GM12878 (cell line): ENCODE measurements around the gene HTR1A. TPM values are rescaled to one million over a fixed set of nuclear protein-coding genes. Genes with fewer than 3 reads are reported as not detected.

Experiments
- ATAC-seq: fragments of 200-7000 bp; cut with Tn5 transposase; 3 replicates; pipeline ENCODE4 v1.9.1; 2020; ENCODE audit warnings: mild to moderate bottlenecking, moderate library complexity
- BruUV-seq: library from RNA; stranded (reverse); fragments of 400-500 nt; replicated peaks from 2 replicates; lab custom pipeline; 2021; lab: Mats Ljungman, UMichigan
- CTCF ChIA-PET: fragments of 300-600 bp; sonication (Branson Sonifier 250); formaldehyde crosslinking; extraction: SDS; loops from one replicate; lab custom pipeline; 2021; ENCODE audit warnings: inconsistent platforms; lab: Yijun Ruan, JAX
- POLR2A ChIA-PET: fragments of 350-600 bp; formaldehyde crosslinking; extraction: SDS; loops from one replicate; lab custom pipeline; 2021; ENCODE audit warnings: inconsistent platforms; lab: Charles Lee
- RAD21 ChIA-PET: fragments of 300-600 bp; sonication (Branson Sonifier 250); formaldehyde crosslinking; loops from one replicate; lab custom pipeline; 2023; ENCODE audit warnings: antibody characterized with exemption; ENCODE audit not compliant: unreplicated experiment; lab: Charles Lee
- SMC1A ChIA-PET: fragments of 300-600 bp; sonication (Branson Sonifier 250); formaldehyde crosslinking; loops from one replicate; lab custom pipeline; 2023; ENCODE audit not compliant: unreplicated experiment, uncharacterized antibody; lab: Charles Lee
- DNase-seq: peaks from one replicate; pipeline ENCODE4 v3.0.0-alpha.2; 2011; ENCODE audit warnings: low read depth, low spot score
- FAIRE-seq: peaks from 3 replicates; lab custom pipeline; 2011; peaks lifted over from hg19 to GRCh38; lab: Jason Lieb, UNC
- H2AFZ ChIP-seq: 2 replicates; pipeline ENCODE4 v1.6.0; 2011; ENCODE audit warnings: low read depth, low read length, control low read depth; ENCODE audit not compliant: control insufficient read depth
- H3K27ac ChIP-seq: 2 replicates; pipeline ENCODE4 v1.5.1; 2011; ENCODE audit warnings: control low read depth; ENCODE audit not compliant: control insufficient read depth, insufficient read depth
- H3K27me3 ChIP-seq, 2 experiments: replicated peaks in 1 of 2; 2 replicates each; pipeline versions ENCODE4 v1.6.0 to v1.6.1; 2011; ENCODE audit warnings: low read length in 1 of 2; ENCODE audit not compliant: control insufficient read depth in 2 of 2, insufficient read depth in 2 of 2
- H3K36me3 ChIP-seq, 2 experiments: 2 replicates each; pipeline ENCODE4 v1.5.1; 2011; ENCODE audit warnings: low read length in 1 of 2; ENCODE audit not compliant: control insufficient read depth in 2 of 2, insufficient read depth in 2 of 2
- H3K4me1 ChIP-seq: 2 replicates; pipeline ENCODE4 v1.6.1; 2011; ENCODE audit warnings: mild to moderate bottlenecking, low read length, moderate library complexity, mixed read lengths; ENCODE audit not compliant: control insufficient read depth, insufficient read depth
- H3K4me2 ChIP-seq: 2 replicates; pipeline ENCODE4 v1.6.0; 2011; ENCODE audit warnings: control low read depth; ENCODE audit not compliant: control insufficient read depth, insufficient read depth
- H3K4me3 ChIP-seq: fragments of 200-600 bp; sonication (generic); 2 replicates; pipeline ENCODE4 v1.5.1; 2016
- H3K79me2 ChIP-seq: 2 replicates; pipeline ENCODE4 v1.6.0; 2011; ENCODE audit warnings: low read length; ENCODE audit not compliant: control insufficient read depth, insufficient read depth
- H3K9ac ChIP-seq: 2 replicates; pipeline ENCODE4 v1.8.0; 2011; ENCODE audit warnings: low read length, control low read depth, mixed read lengths; ENCODE audit not compliant: control insufficient read depth, insufficient read depth
- H3K9me3 ChIP-seq: replicated peaks from 3 replicates; pipeline ENCODE4 v1.5.1; 2011; ENCODE audit warnings: mild to moderate bottlenecking, low read length; ENCODE audit not compliant: control insufficient read depth, insufficient read depth
- H4K20me1 ChIP-seq: 2 replicates; pipeline ENCODE4 v1.6.0; 2011; ENCODE audit not compliant: control insufficient read depth, insufficient read depth
- CBFB ChIP-seq: IDR thresholded peaks from 2 replicates; pipeline ENCODE4 v1.6.1; 2016; ENCODE audit warnings: antibody characterized with exemption, low read depth
- EGR1 ChIP-seq, 2 experiments: IDR thresholded peaks; 1 replicate in 1 of 2; 2 replicates in 1 of 2; pipeline ENCODE4 v1.6.1; 2011 to 2012; ENCODE audit warnings: low read depth in 2 of 2, low read length in 2 of 2, borderline replicate concordance in 1 of 2, mild to moderate bottlenecking in 1 of 2, moderate library complexity in 1 of 2
- IRF4 ChIP-seq: IDR thresholded peaks from 2 replicates; pipeline ENCODE4 v1.6.1; 2011; ENCODE audit warnings: low read depth, low read length
- KDM1A ChIP-seq: fragments of 200-600 bp; sonication (generic); IDR thresholded peaks from 2 replicates; pipeline ENCODE4 v1.6.1; 2016; ENCODE audit warnings: borderline replicate concordance
- MXI1 ChIP-seq: fragments of 150-350 bp; IDR thresholded peaks from 2 replicates; pipeline ENCODE4 v1.6.1; 2011; ENCODE audit warnings: low read depth, mild to moderate bottlenecking, inconsistent platforms, low read length, improper control_type of control experiment
- MYB ChIP-seq: fragments of 150-350 bp; IDR thresholded peaks from 2 replicates; pipeline ENCODE4 v1.6.1; 2014; ENCODE audit warnings: mild to moderate bottlenecking, low read depth, low read length, borderline replicate concordance
- NFYB ChIP-seq: IDR thresholded peaks from 2 replicates; pipeline ENCODE4 v1.6.1; 2011; ENCODE audit warnings: low read depth, mild to moderate bottlenecking, low read length, improper control_type of control experiment, moderate library complexity; ENCODE audit not compliant: insufficient read depth
- POLR2AphosphoS5 ChIP-seq: IDR thresholded peaks from 2 replicates; pipeline ENCODE4 v1.6.1; 2011; ENCODE audit warnings: mild to moderate bottlenecking, low read length, inconsistent platforms
- RCOR1 ChIP-seq: conservative IDR thresholded peaks from 2 replicates; pipeline ENCODE4 v1.6.1; 2012; ENCODE audit warnings: low read depth, low read length, improper control_type of control experiment
- SKIL ChIP-seq: fragments of 450-650 bp; IDR thresholded peaks from 2 replicates; pipeline ENCODE4 v1.6.1; 2017; ENCODE audit warnings: mild to moderate bottlenecking, low read depth, inconsistent platforms; ENCODE audit not compliant: poor library complexity, severe bottlenecking
- SUZ12 ChIP-seq: fragments of 200-600 bp; sonication (generic); IDR thresholded peaks from one replicate; pipeline ENCODE4 v1.6.1; 2018; ENCODE audit warnings: antibody characterized with exemption, mild to moderate bottlenecking; ENCODE audit not compliant: unreplicated experiment
- WGBS: methylation state at CpG from one replicate; pipeline ENCODE4 v1.1.6; 2016; ENCODE audit warnings: low lambda C conversion rate; ENCODE audit not compliant: insufficient replicate concordance, insufficient coverage; ENCODE audit errors: missing lambda C conversion rate; 5-methylcytosine and 5-hydroxymethylcytosine counted together
- in situ Hi-C: fragments of 300-500 bp; cut with MboI; formaldehyde crosslinking; loops from 9 replicates; pipeline ENCODE4 v1.14.3; 2018; ENCODE audit warnings: mixed read lengths
- intact Hi-C: fragments of 100-400 bp; cut with micrococcal nuclease; formaldehyde crosslinking; loops from one replicate; pipeline ENCODE4 v1.14.2; 2022; ENCODE audit not compliant: unreplicated experiment
- polyA plus RNA-seq, 11 experiments: library from polyadenylated mRNA; depleted of rRNA in 4 of 11; unstranded in 6 of 11; stranded (reverse) in 5 of 11; fragments of >200 nt; fragmentation: Nextera tagmentation in 4 of 11; fragmentation: Illumina TruSeq in 1 of 11; extraction: Ambion mirVana in 4 of 11; extraction: Trizol in 1 of 11; gene quantifications; 1 replicate in 1 of 11; 2 replicates in 10 of 11; pipeline versions ENCODE4 v1.2.1 to v1.2.3, GENCODE V29; 2011 to 2016; ENCODE audit warnings: inconsistent platforms in 2 of 11, missing spikeins in 2 of 11, low read depth in 1 of 11
- total RNA-seq, 4 experiments: library from RNA; depleted of rRNA in 3 of 4; stranded (reverse); fragments of >200 nt in 3 of 4; fragmentation: Illumina TruSeq in 1 of 4; extraction: Trizol in 1 of 4; gene quantifications; 2 replicates each; pipeline versions ENCODE4 v1.2.1 to v1.2.3, GENCODE V29; 2013 to 2021
- TF ChIP-seq, protein P1 (sequence below): IDR thresholded peaks from 2 replicates; pipeline ENCODE4 v1.6.1; 2011; ENCODE audit warnings: mild to moderate bottlenecking, low read depth, low read length, moderate library complexity; ENCODE audit not compliant: insufficient replicate concordance

The HTR1A gene
- total and polyA plus RNA-seq, 10 of the 15 experiments (the other 5 are each of a cell fraction or from before 2014, with no cell fraction given): not detected

DNA sequence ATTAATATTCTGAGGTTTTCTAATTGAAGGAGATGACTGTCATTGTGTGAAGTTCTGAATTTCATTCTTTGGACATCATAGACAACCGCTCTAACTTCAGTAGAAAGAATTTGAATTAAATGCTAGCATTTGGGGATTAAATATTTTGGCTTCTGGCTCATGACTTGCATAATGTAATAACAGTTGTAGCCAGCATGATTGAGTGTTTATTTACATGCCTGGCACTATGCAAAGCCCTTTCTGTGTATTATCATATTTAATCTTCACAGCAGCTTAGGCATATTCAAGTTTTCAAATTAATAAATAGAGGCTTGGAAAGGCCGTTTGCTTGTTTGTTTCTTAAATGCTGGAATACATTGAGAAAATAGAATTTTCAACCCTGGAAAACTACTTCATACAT lies 19.6 kb upstream of the HTR1A start:
- ChIA-PET CTCF (interaction anchor here (0.6 kb wide), 1 partner anchor 1046 kb away, joined by 4 read pairs; no protein-coding TSS in a partner anchor), RAD21 (no interaction called here), POLR2A (no interaction called here), SMC1A (no interaction called here)
- Histone ChIP-seq H4K20me1 (no peaks in the 10 kb centered on the region), H3K4me3 (no peak overlapping the region), H3K27me3 (no peaks in the 10 kb centered on the region), H3K9ac (no peak overlapping the region), H3K79me2 (no peaks in the 10 kb centered on the region), H2AFZ (no peak overlapping the region), H3K9me3 (no peaks in the 10 kb centered on the region), H3K27ac (no peak overlapping the region), H3K36me3 (no peaks in the 10 kb centered on the region), H3K4me2 (no peak overlapping the region), H3K4me1 (no peaks in the 10 kb centered on the region)
- ATAC-seq: no peak
- BruUV-seq: no TSS peak
- DNase-seq: no peak
- WGBS: 4% methylated on average over 2 of the region's 2 CpGs
- intact Hi-C loops: no loop called here
- FAIRE-seq: no peak
- TF ChIP-seq CBFB: no peak
- TF ChIP-seq POLR2AphosphoS5: no peak
- in situ Hi-C loops: no loop called here

GRCh38 chr5:63963926-63964325 lies 1.7 kb upstream of the HTR1A start:
- Histone ChIP-seq H3K4me1 (no peaks in the 10 kb centered on the region), H3K9me3 (no peaks in the 10 kb centered on the region), H3K27ac (no peak overlapping the region), H4K20me1 (no peaks in the 10 kb centered on the region), H3K79me2 (no peaks in the 10 kb centered on the region), H3K36me3 (no peaks in the 10 kb centered on the region), H2AFZ (no peak overlapping the region), H3K9ac (no peak overlapping the region), H3K27me3 (no peaks in the 10 kb centered on the region; a peak in 1 of 4 replicates), H3K4me3 (no peak overlapping the region), H3K4me2 (no peak overlapping the region)
- ChIA-PET POLR2A (no interaction called here), RAD21 (no interaction called here), CTCF (interaction anchor here (0.7 to 2.5 kb wide), 6 partner anchors 7 to 563 kb away, joined by 3 to 20 read pairs (median 3); no protein-coding TSS in a partner anchor), SMC1A (interaction anchor here (0.7 to 1.4 kb wide), 3 partner anchors 10 to 1504 kb away, joined by 3 read pairs; no protein-coding TSS in a partner anchor)
- DNase-seq: no peak
- ATAC-seq: no peak
- no peak for FAIRE-seq
- intact Hi-C loops (loop anchor here (1.0 to 5.0 kb wide), 2 partner anchors 563 to 837 kb away; no protein-coding TSS in a partner anchor), in situ Hi-C loops (loop anchor here (5.0 to 25.0 kb wide), 2 partner anchors 562 to 1502 kb away; no protein-coding TSS in a partner anchor)
- BruUV-seq: no TSS peak
- TF ChIP-seq, protein P1, sequence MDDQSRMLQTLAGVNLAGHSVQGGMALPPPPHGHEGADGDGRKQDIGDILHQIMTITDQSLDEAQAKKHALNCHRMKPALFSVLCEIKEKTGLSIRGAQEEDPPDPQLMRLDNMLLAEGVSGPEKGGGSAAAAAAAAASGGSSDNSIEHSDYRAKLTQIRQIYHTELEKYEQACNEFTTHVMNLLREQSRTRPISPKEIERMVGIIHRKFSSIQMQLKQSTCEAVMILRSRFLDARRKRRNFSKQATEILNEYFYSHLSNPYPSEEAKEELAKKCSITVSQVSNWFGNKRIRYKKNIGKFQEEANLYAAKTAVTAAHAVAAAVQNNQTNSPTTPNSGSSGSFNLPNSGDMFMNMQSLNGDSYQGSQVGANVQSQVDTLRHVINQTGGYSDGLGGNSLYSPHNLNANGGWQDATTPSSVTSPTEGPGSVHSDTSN: no peak
- TF ChIP-seq MXI1 (no peak), EGR1 (IDR thresholded peaks at IDR 0.05; ENCODE audit: borderline replicate concordance in 1 of 2, low read depth in 2 of 2, low read length in 2 of 2) (no peak), IRF4 (no peak), KDM1A (no peak), RCOR1 (no peak), SKIL (no peak), NFYB (no peak), MYB (no peak), SUZ12 (no peak)
